Neural cell (in vitro differentiated cells): ENCODE results near the gene RPS3. TPM values are rescaled to one million over a fixed set of nuclear protein-coding genes. Genes with fewer than 3 reads are reported as not detected.

Experiments used
- H2AFZ ChIP-seq: fragments of 200-600, 300-800 bp; sonication (generic), shearing (Covaris generic); 2 replicates; pipeline ENCODE4 v1.6.0; 2014; ENCODE audit warnings: low read depth, mild to moderate bottlenecking, antibody characterized with exemption, low read length, moderate library complexity
- H3F3A ChIP-seq: fragments of 200-600 bp; shearing (Covaris generic); 2 replicates; pipeline ENCODE4 v1.6.1; 2016; ENCODE audit warnings: mild to moderate bottlenecking, moderate library complexity, mixed read lengths, antibody characterized with exemption, low read length; ENCODE audit not compliant: insufficient read depth, poor library complexity, severe bottlenecking
- H3K27ac ChIP-seq: fragments of 200-600, 300-800 bp; sonication (generic), shearing (Covaris generic); 2 replicates; pipeline ENCODE4 v1.5.1; 2014; ENCODE audit warnings: mild to moderate bottlenecking, low read length, moderate library complexity
- H3K27me3 ChIP-seq: fragments of 300-800, 200-600 bp; sonication (generic), shearing (Covaris generic); 2 replicates; pipeline ENCODE4 v1.6.0; 2014; ENCODE audit warnings: mild to moderate bottlenecking, low read depth, low read length, moderate library complexity; ENCODE audit not compliant: insufficient read depth
- H3K36me3 ChIP-seq: fragments of 300-800, 200-600 bp; sonication (generic), shearing (Covaris generic); 2 replicates; pipeline ENCODE4 v1.5.1; 2014; ENCODE audit warnings: mild to moderate bottlenecking, antibody characterized with exemption, low read length, moderate library complexity; ENCODE audit not compliant: insufficient read depth
- H3K4me2 ChIP-seq: fragments of 300-800, 200-600 bp; sonication (generic), shearing (Covaris generic); 2 replicates; pipeline ENCODE4 v1.6.0; 2014; ENCODE audit warnings: mild to moderate bottlenecking, low read length
- H3K4me3 ChIP-seq: fragments of 300-800, 200-600 bp; sonication (generic), shearing (Covaris generic); 2 replicates; pipeline ENCODE4 v1.5.1; 2014; ENCODE audit warnings: mild to moderate bottlenecking, low read length, moderate library complexity
- H3K79me2 ChIP-seq: fragments of 200-600 bp; shearing (Covaris generic); replicated peaks from 2 replicates; pipeline ENCODE4 v1.6.0; 2014; ENCODE audit warnings: mild to moderate bottlenecking, low read length, moderate library complexity; ENCODE audit not compliant: insufficient read depth
- H3K9ac ChIP-seq: fragments of 300-800, 200-600 bp; sonication (generic), shearing (Covaris generic); 2 replicates; pipeline ENCODE4 v1.6.1; 2016; ENCODE audit warnings: mild to moderate bottlenecking, low read length, mixed read lengths
- H3K9me2 ChIP-seq: fragments of 200-600 bp; shearing (Covaris generic); 2 replicates; pipeline ENCODE4 v1.6.1; 2016; ENCODE audit warnings: mild to moderate bottlenecking, low read length, mixed read lengths; ENCODE audit not compliant: insufficient read depth
- H3K9me3 ChIP-seq: fragments of 200-600, 300-800 bp; sonication (generic), shearing (Covaris generic); 2 replicates; pipeline ENCODE4 v1.6.1; 2016; ENCODE audit warnings: mild to moderate bottlenecking, mixed run types, low read length, moderate library complexity, mixed read lengths
- H4K20me1 ChIP-seq: fragments of 200-600 bp; shearing (Covaris generic); 2 replicates; pipeline ENCODE4 v1.6.1; 2016; ENCODE audit warnings: mild to moderate bottlenecking, mixed run types; ENCODE audit not compliant: insufficient read depth
- CTCF ChIP-seq: fragments of 450-650 bp; IDR thresholded peaks from 2 replicates; pipeline ENCODE4 v1.5.1; 2014; ENCODE audit warnings: antibody characterized with exemption, mild to moderate bottlenecking, moderate library complexity; ENCODE audit not compliant: poor library complexity, severe bottlenecking
- EP300 ChIP-seq: fragments of 450-650 bp; conservative IDR thresholded peaks from 2 replicates; pipeline ENCODE4 v1.6.1; 2014; ENCODE audit warnings: antibody characterized with exemption, mild to moderate bottlenecking, moderate library complexity; ENCODE audit not compliant: poor library complexity, severe bottlenecking
- EZH2 ChIP-seq: fragments of 200-600, 300-800 bp; shearing (Covaris generic), sonication (generic); IDR thresholded peaks from 2 replicates; pipeline ENCODE4 v1.6.1; 2014; ENCODE audit warnings: antibody characterized with exemption, low read length, borderline replicate concordance, mild to moderate bottlenecking; ENCODE audit not compliant: insufficient read depth, poor library complexity, severe bottlenecking
- MXI1 ChIP-seq: fragments of 450-650 bp; conservative IDR thresholded peaks from 2 replicates; pipeline ENCODE4 v1.6.1; 2014; ENCODE audit warnings: antibody characterized with exemption, mild to moderate bottlenecking; ENCODE audit not compliant: poor library complexity, severe bottlenecking
- POLR2AphosphoS5 ChIP-seq: IDR thresholded peaks from 2 replicates; pipeline ENCODE4 v1.6.1; 2012
- RAD21 ChIP-seq: fragments of 450-650 bp; conservative IDR thresholded peaks from 2 replicates; pipeline ENCODE4 v1.6.1; 2014; ENCODE audit warnings: antibody characterized with exemption, mild to moderate bottlenecking, moderate library complexity
- SMC3 ChIP-seq: fragments of 450-650 bp; conservative IDR thresholded peaks from 2 replicates; pipeline ENCODE4 v1.6.1; 2014; ENCODE audit warnings: antibody characterized with exemption, mild to moderate bottlenecking, moderate library complexity; ENCODE audit not compliant: poor library complexity
- TAF1 ChIP-seq: IDR thresholded peaks from 2 replicates; pipeline ENCODE4 v1.6.1; 2012; ENCODE audit warnings: low read depth
- polyA plus RNA-seq: library from polyadenylated mRNA; depleted of rRNA; stranded (reverse); fragments of >200 nt; gene quantifications from 2 replicates; pipeline ENCODE4 v1.2.3, GENCODE V29; 2014
- TF ChIP-seq, protein P1 (sequence below): IDR thresholded peaks from 2 replicates; pipeline ENCODE4 v1.6.1; 2012; ENCODE audit warnings: borderline replicate concordance

RPS3 gene
- polyA plus RNA-seq, 1 donor from 2014 or later, result 1,440 TPM

DNA sequence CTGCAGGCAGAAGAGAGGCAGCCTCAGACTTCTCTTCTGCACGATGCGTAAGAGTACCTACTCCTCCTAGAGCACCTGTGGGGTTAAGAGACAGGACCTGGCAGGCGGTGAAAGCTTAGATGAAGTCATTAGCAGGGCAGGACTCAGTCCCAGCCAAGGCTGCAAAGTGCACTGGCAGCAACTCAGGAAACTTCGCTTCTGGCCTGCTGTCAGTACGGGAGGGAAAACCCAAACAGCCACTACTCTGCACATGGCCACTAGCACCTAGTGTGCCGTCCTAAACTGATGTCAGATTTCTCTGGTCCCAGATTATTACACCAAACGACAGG is 42.5 kb downstream of the RPS3 start:
- Histone ChIP-seq H3K9me3 (no peaks in the 10 kb centered on the region), H3K36me3 (no peaks in the 10 kb centered on the region), H3K9ac (no peak overlapping the region), H3K27me3 (no peaks in the 10 kb centered on the region), H3K27ac (no peak overlapping the region), H4K20me1 (no peaks in the 10 kb centered on the region), H2AFZ (no peak overlapping the region), H3K4me3 (no peak overlapping the region), H3K4me2 (no peak overlapping the region), H3F3A (no peaks in the 10 kb centered on the region), H3K9me2 (no peaks in the 10 kb centered on the region), H3K79me2 (no peaks in the 10 kb centered on the region)
- TF ChIP-seq, protein P1, sequence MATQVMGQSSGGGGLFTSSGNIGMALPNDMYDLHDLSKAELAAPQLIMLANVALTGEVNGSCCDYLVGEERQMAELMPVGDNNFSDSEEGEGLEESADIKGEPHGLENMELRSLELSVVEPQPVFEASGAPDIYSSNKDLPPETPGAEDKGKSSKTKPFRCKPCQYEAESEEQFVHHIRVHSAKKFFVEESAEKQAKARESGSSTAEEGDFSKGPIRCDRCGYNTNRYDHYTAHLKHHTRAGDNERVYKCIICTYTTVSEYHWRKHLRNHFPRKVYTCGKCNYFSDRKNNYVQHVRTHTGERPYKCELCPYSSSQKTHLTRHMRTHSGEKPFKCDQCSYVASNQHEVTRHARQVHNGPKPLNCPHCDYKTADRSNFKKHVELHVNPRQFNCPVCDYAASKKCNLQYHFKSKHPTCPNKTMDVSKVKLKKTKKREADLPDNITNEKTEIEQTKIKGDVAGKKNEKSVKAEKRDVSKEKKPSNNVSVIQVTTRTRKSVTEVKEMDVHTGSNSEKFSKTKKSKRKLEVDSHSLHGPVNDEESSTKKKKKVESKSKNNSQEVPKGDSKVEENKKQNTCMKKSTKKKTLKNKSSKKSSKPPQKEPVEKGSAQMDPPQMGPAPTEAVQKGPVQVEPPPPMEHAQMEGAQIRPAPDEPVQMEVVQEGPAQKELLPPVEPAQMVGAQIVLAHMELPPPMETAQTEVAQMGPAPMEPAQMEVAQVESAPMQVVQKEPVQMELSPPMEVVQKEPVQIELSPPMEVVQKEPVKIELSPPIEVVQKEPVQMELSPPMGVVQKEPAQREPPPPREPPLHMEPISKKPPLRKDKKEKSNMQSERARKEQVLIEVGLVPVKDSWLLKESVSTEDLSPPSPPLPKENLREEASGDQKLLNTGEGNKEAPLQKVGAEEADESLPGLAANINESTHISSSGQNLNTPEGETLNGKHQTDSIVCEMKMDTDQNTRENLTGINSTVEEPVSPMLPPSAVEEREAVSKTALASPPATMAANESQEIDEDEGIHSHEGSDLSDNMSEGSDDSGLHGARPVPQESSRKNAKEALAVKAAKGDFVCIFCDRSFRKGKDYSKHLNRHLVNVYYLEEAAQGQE, result no peak
- TF ChIP-seq SMC3, result no peak
- no peak for TF ChIP-seq MXI1
- no peak for TF ChIP-seq POLR2AphosphoS5
- TF ChIP-seq RAD21, result no peak
- no peak for TF ChIP-seq TAF1
- no peak for TF ChIP-seq EZH2
- no peak for TF ChIP-seq CTCF
- TF ChIP-seq EP300, result no peak

GRCh38 chr11:75442161-75442885 is 43.0 kb downstream of the RPS3 start:
- Histone ChIP-seq H3K79me2 (no peaks in the 10 kb centered on the region), H2AFZ (no peak overlapping the region), H3F3A (no peaks in the 10 kb centered on the region), H3K9me2 (no peaks in the 10 kb centered on the region), H3K9me3 (no peaks in the 10 kb centered on the region), H4K20me1 (no peaks in the 10 kb centered on the region), H3K4me2 (no peak overlapping the region), H3K9ac (no peak overlapping the region), H3K27me3 (no peaks in the 10 kb centered on the region), H3K36me3 (no peaks in the 10 kb centered on the region), H3K4me3 (no peak overlapping the region), H3K27ac (no peak overlapping the region)
- TF ChIP-seq POLR2AphosphoS5 (no peak), TAF1 (no peak), SMC3 (no peak), RAD21 (no peak)
- TF ChIP-seq, protein P1, result no peak
